Ureter (tissue), 1 donor: Measurements from ENCODE around the gene C2CD2. TPM values are rescaled to one million over a fixed set of nuclear protein-coding genes. Genes with fewer than 3 reads are reported as not detected.

Experiments used
- DNase-seq: peaks from one replicate; pipeline ENCODE4 v3.0.0-alpha.2; 2020; ENCODE audit warnings: low spot score
- total RNA-seq: library from RNA; stranded (reverse); gene quantifications from one replicate; pipeline ENCODE4 v1.2.4, GENCODE V29; 2023
- donor health status: DM: yes; HTN: yes; CAD: no.

The C2CD2 gene
- total RNA-seq, 1 donor from 2014 or later, result 66.4 TPM

GRCh38 chr21:41847066-41847804 is 106.6 kb downstream of the C2CD2 start:
- no peak for DNase-seq

DNA sequence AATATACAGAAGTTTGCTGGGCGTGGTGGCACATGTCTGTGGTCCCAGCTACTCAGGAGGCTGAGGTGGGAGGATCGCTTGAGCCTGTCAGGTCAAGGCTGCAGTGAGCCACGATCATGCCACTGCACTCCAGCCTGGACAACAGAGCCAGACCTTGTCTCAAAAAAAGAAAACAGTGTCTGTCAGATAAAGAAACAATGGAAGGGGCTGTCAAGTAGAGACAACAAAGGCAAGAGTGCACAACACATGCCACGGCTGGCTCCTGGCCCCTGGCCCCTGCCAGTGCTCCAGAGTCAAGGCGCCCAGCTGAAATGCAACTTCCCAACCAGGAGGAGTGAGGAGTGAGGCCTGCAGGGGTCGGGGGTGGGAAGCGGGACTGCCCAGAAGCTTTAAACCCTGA is 107.3 kb downstream of the C2CD2 start:
- DNase-seq, result no peak

- no peak for DNase-seq
These were observed 107.8 kb downstream of the C2CD2 start for GRCh38 chr21:41846033-41846317.

- no peak for DNase-seq
These were observed 108.3 kb downstream of the C2CD2 start for GRCh38 chr21:41845310-41846032.

GRCh38 chr21:41843584-41843983 is 110.2 kb downstream of the C2CD2 start:
- no peak for DNase-seq

DNA sequence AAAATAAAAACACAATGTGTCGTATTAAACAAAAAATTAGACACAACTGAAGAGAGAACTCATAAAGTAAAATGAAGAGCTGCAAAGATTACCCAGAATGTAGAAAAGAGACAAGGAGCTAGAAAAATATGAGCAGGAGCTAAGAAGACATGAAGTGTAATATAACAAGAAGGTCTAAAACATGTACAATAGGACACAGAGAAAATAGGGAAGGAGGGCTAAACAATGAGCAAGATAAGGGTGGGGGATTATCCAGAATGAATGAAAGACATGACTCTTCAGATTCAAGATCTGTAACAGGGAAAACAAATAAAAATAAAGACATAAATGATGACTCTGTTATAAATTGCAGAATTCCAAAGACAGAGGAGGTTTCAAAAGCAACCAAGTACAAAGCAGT is 112.9 kb downstream of the C2CD2 start:
- no peak for DNase-seq

DNA sequence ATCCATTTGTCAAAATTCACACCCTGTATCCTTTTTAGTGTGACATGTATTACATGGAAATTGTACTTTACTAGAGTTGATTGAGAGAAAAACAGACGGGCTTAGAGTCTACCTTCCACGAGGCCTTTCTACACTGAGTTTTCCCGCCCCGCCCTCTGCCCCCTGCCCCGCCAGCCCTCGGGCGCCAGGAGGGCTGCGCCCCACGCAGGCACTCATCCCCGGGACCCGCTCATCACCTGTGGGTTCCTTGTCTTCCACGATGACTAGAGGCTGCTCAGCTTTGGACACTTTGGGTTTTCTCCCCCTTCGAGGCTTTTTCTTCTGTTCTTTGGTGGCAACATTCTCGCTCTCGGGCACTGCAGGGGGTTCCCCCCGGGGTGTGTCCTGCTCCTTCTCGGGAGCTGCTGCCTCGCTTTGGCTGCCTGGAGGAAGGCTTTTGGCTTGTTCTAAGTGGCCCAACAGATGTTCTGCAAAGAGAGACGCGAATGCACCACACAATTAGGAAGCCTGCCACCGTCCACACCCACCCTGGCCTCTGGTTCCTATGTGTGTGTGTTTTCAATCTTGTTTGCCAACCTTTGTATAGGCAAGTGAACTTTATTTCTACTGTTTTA is 114.3 kb downstream of the C2CD2 start:
- DNase-seq, result no peak

- DNase-seq, result no peak
These were observed 116.0 kb downstream of the C2CD2 start for GRCh38 chr21:41837756-41838297.

GRCh38 chr21:41836166-41837015 is 117.4 kb downstream of the C2CD2 start:
- DNase-seq, result no peak

GRCh38 chr21:41835711-41836154 is 118.1 kb downstream of the C2CD2 start:
- DNase-seq, result no peak

Other genes with a start within 250 kb of the C2CD2 start
- gene RIPK4, start 187.0 kb downstream of the C2CD2 start, total RNA-seq, result 34.3 TPM
- 14.1 TPM for gene PRDM15, start 74.7 kb downstream of the C2CD2 start, total RNA-seq
- gene ZBTB21, start 56.3 kb upstream of the C2CD2 start, total RNA-seq, result 24.5 TPM
- not detected for gene UMODL1, start 117.3 kb upstream of the C2CD2 start, total RNA-seq